Caki2 (cell line): ENCODE results near the gene IRF1. TPM values are rescaled to one million over a fixed set of nuclear protein-coding genes. Genes with fewer than 3 reads are reported as not detected.
"Not testable (repeated sequence)": the region's sequence is repeated elsewhere in the genome, so short reads cannot be mapped to it uniquely, and the experiment has no call there.

ENCODE experiments used
- DNase-seq: peaks from one replicate; pipeline ENCODE4 v3.0.0-alpha.2; 2015; ENCODE audit warnings: low read depth
- in situ Hi-C: cut with HindIII; loops from 2 replicates; pipeline ENCODE4 v1.10.0; 2016; ENCODE audit warnings: low sequenced_read_pairs, low pct_unique_long_range_greater_than_20kb, mixed read lengths
- total RNA-seq: library from RNA; depleted of rRNA; stranded (reverse); fragments of >200 nt; shearing (Covaris generic); gene quantifications from 2 replicates; pipeline ENCODE4 v1.2.3, GENCODE V29; 2014; ENCODE audit warnings: low replicate concordance

Gene IRF1
- total RNA-seq, 1 experiment from 2014 or later, result 12.2 TPM

- no peak for DNase-seq
- in situ Hi-C loops, result loop anchor here (25.0 kb wide), 1 partner anchor 104 kb away; no protein-coding TSS in a partner anchor
These were observed 1.1 kb upstream of the IRF1 start for GRCh38 chr5:132491368-132492364.

- DNase-seq, result peak; percentile 31
- in situ Hi-C loops, result loop anchor here (25.0 kb wide), 1 partner anchor 103 kb away; no protein-coding TSS in a partner anchor
These were observed 596 bp downstream of the IRF1 start for GRCh38 chr5:132489871-132490483.

- in situ Hi-C loops, result loop anchor here (25.0 kb wide), 1 partner anchor 102 kb away; no protein-coding TSS in a partner anchor
- DNase-seq, result no peak
These were observed 1.4 kb downstream of the IRF1 start for GRCh38 chr5:132489051-132489770.

- in situ Hi-C loops, result loop anchor here (25.0 kb wide), 1 partner anchor 101 kb away; no protein-coding TSS in a partner anchor
- DNase-seq, result no peak
These were observed 2.0 kb downstream of the IRF1 start for GRCh38 chr5:132488590-132488989.

- no peak for DNase-seq
- in situ Hi-C loops, result loop anchor here (25.0 kb wide), 1 partner anchor 101 kb away; no protein-coding TSS in a partner anchor
These were observed 2.6 kb downstream of the IRF1 start for GRCh38 chr5:132487841-132488555.

GRCh38 chr5:132487095-132487428, 3.5 kb downstream of the IRF1 start:
- in situ Hi-C loops, result loop anchor here (25.0 kb wide), 1 partner anchor 100 kb away; no protein-coding TSS in a partner anchor
- DNase-seq, result no peak

GRCh38 chr5:132486318-132487094, 4.1 kb downstream of the IRF1 start:
- DNase-seq, result no peak
- in situ Hi-C loops, result loop anchor here (25.0 kb wide), 1 partner anchor 99 kb away; no protein-coding TSS in a partner anchor

- in situ Hi-C loops, result loop anchor here (25.0 kb wide), 1 partner anchor 98 kb away; no protein-coding TSS in a partner anchor
- DNase-seq, result no peak
These were observed 4.8 kb downstream of the IRF1 start for GRCh38 chr5:132485641-132486317.

GRCh38 chr5:132484876-132485640, 5.5 kb downstream of the IRF1 start:
- not testable (repeated sequence) for DNase-seq
- in situ Hi-C loops, result loop anchor here (25.0 kb wide), 1 partner anchor 98 kb away; no protein-coding TSS in a partner anchor

- DNase-seq, result no peak
- in situ Hi-C loops, result loop anchor here (25.0 kb wide), 1 partner anchor 97 kb away; no protein-coding TSS in a partner anchor
These were observed 6.2 kb downstream of the IRF1 start for GRCh38 chr5:132484391-132484725.

- in situ Hi-C loops, result loop anchor here (25.0 kb wide), 1 partner anchor 97 kb away; no protein-coding TSS in a partner anchor
- no peak for DNase-seq
These were observed 6.7 kb downstream of the IRF1 start for GRCh38 chr5:132483661-132484390.

GRCh38 chr5:132483101-132483500, 7.5 kb downstream of the IRF1 start:
- DNase-seq, result no peak
- in situ Hi-C loops, result loop anchor here (25.0 kb wide), 1 partner anchor 96 kb away; no protein-coding TSS in a partner anchor

GRCh38 chr5:132481596-132482211, 8.9 kb downstream of the IRF1 start:
- no peak for DNase-seq
- in situ Hi-C loops, result loop anchor here (25.0 kb wide), 1 partner anchor 94 kb away; no protein-coding TSS in a partner anchor

GRCh38 chr5:132480893-132481595, 9.5 kb downstream of the IRF1 start:
- DNase-seq, result no peak
- in situ Hi-C loops, result loop anchor here (25.0 kb wide), 1 partner anchor 94 kb away; no protein-coding TSS in a partner anchor
